Measurements from ENCODE around the gene INF2. TPM values are rescaled to one million over a fixed set of nuclear protein-coding genes. Genes with fewer than 3 reads are reported as not detected.
A peak's percentile ranks its signal among the peaks of the same experiment; 100 is the strongest.

INF2 gene
- total RNA-seq, 3 donors from 2014 or later (not counting 1 experiment from before 2014, with no cell fraction given): 12.7 to 21.9 (median 15.3) TPM

DNA sequence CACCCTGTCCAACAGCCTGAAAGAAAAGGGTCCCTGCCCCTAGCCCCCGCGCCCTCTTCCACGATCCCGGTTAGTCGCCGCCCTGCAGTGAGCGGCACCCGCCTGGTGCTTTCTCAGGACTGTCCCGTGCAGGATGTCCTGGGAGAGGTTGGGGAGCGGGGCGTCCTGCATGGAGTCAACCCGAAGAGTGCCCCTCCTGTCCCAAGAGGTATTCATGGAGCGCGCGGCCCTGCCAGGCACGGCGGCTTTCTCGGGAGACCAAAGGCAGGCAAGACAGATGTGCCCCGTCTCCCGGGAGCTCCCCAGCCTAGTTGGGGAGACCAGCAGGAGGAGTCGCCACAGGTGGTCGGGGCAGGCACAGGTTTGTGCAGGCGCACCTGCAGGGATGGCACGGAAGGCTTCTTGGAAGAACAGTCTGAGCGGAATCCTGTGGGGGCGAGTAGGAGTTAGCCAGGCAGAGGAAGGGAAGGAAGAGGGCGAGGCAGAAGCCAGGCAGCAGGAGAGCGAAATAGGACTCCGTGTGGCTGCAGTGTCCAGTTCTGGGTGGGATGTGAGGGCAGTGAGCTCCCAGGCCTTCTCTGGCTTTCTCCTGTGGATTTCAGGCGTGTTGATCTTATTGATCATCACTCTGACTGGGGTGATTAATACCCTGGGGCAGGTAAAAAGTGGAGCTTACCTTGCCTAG, 64.3 kb downstream of the INF2 start:
- peak overlapping the region; percentile 97 for H3K4me3 Mint-ChIP-seq

DNA sequence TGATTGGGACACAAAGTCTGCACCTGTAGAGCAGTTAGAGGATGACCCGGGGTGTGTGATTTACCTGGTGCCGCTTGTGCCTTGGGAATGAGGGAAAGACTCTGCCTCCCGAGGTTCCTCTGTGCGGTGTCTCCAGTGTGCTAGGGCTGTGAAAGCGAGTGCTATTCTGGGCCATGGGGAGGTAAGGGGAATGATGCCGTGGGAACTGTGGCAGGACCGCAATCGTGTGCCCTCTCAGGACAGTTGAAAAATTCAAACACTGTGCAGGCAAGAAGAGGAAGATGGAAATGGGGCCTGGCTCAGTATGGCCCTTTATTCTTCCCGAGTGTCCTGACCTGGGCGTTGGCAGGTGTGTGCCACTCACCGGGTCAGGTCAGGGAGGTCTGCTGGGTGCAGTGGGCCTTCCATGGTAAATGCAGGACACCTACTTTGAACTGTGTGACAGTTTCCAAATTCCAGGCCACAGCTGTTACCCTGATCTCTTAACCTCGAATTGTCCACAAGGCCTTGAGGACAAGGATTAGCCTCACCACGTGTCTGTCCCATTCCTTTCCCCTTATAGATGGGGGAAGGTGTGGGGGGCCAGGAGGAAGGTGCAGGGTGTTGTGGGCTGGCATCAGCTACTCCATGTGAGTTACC, 64.9 kb downstream of the INF2 start:
- peak overlapping the region; percentile 97 for H3K4me3 Mint-ChIP-seq
- H3K27me3 Mint-ChIP-seq (ENCODE audit: low read depth in 2 of 2): no peaks in the 10 kb centered on the region
- Histone ChIP-seq H3K27ac (ENCODE audit: low read length) (peak overlapping the region; percentile 84), H3K9me3 (ENCODE audit: control insufficient read depth, insufficient read depth, low read length) (no peaks in the 10 kb centered on the region), H3K36me3 (ENCODE audit: control insufficient read depth, insufficient read depth, low read length) (peaks cover 15% of the 10 kb centered on the region), H3K4me3 (ENCODE audit: low read length) (no peak overlapping the region), H3K4me1 (ENCODE audit: control insufficient read depth, insufficient read depth, low read length) (peaks cover 37% of the 10 kb centered on the region), H3K27me3 (ENCODE audit: control insufficient read depth, insufficient read depth, low read length) (no peaks in the 10 kb centered on the region)
- peaks cover 25 to 34% of the 10 kb centered on the region in 2 donors for H3K4me1 Mint-ChIP-seq
- ATAC-seq (no peak), DNase-seq (no peak)
- TF ChIP-seq, protein P1, sequence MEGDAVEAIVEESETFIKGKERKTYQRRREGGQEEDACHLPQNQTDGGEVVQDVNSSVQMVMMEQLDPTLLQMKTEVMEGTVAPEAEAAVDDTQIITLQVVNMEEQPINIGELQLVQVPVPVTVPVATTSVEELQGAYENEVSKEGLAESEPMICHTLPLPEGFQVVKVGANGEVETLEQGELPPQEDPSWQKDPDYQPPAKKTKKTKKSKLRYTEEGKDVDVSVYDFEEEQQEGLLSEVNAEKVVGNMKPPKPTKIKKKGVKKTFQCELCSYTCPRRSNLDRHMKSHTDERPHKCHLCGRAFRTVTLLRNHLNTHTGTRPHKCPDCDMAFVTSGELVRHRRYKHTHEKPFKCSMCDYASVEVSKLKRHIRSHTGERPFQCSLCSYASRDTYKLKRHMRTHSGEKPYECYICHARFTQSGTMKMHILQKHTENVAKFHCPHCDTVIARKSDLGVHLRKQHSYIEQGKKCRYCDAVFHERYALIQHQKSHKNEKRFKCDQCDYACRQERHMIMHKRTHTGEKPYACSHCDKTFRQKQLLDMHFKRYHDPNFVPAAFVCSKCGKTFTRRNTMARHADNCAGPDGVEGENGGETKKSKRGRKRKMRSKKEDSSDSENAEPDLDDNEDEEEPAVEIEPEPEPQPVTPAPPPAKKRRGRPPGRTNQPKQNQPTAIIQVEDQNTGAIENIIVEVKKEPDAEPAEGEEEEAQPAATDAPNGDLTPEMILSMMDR (IDR thresholded peaks at IDR 0.05): no peak
- no peaks in the 10 kb centered on the region for H3K9me3 Mint-ChIP-seq
- 78% methylated on average over 11 of the region's 13 CpGs for WGBS (ENCODE audit: insufficient coverage)
- peak overlapping the region; percentile 90 to 97 for H3K27ac Mint-ChIP-seq
- intact Hi-C loops (cut with micrococcal nuclease): no loop called here
- H3K36me3 Mint-ChIP-seq: no peaks in the 10 kb centered on the region

More for the DNA sequence above, 64.3 kb downstream of the INF2 start:
- H3K9me3 ChIP-seq (ENCODE audit: control insufficient read depth, insufficient read depth, low read length): no peaks in the 10 kb centered on the region
- Mint-ChIP-seq H3K36me3 (no peaks in the 10 kb centered on the region), H3K4me1 (peaks cover 25 to 34% of the 10 kb centered on the region in 2 donors), H3K27ac (peak overlapping the region; percentile 90 to 97), H3K9me3 (no peaks in the 10 kb centered on the region), H3K27me3 (ENCODE audit: low read depth in 2 of 2) (no peaks in the 10 kb centered on the region)
- no peaks in the 10 kb centered on the region for H3K27me3 ChIP-seq (ENCODE audit: control insufficient read depth, insufficient read depth, low read length)
- ATAC-seq: no peak
- intact Hi-C loops (cut with micrococcal nuclease): loop anchor here (1.0 to 2.0 kb wide), 2 partner anchors 29 to 41 kb away; partner anchors contain the start of genes ADSS1 and AKT1
- H3K27ac ChIP-seq (ENCODE audit: low read length): peak overlapping the region; percentile 84
- TF ChIP-seq, protein P1 (IDR thresholded peaks at IDR 0.05): no peak
- peak overlapping the region; percentile 87 for H3K4me3 ChIP-seq (ENCODE audit: low read length)
- peak in 1 of 2 donors; percentile 36 for DNase-seq
- peaks cover 13% of the 10 kb centered on the region for H3K36me3 ChIP-seq (ENCODE audit: control insufficient read depth, insufficient read depth, low read length)
- 3% methylated on average over 30 of the region's 30 CpGs for WGBS (ENCODE audit: insufficient coverage)
- H3K4me1 ChIP-seq (ENCODE audit: control insufficient read depth, insufficient read depth, low read length): peaks cover 37% of the 10 kb centered on the region

DNA sequence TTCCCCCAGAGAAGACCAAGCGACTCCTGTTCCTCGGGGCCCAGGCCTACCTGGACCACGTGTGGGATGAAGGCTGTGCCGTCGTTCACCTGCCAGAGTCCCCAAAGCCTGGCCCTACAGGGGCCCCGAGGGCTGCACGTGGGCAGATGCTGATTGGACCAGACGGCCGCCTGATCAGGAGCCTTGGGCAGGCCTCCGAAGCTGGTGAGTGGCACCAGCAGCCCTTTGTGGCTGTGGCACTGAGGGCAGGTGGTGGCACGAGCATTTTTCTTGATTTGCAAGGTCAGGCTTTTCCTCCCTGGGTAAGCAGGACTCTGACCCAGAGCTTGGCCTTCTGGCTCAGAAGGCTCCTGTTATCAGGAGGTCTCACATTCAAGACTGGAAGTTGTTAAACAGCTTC, 66.2 kb downstream of the INF2 start:
- Histone ChIP-seq H3K27ac (ENCODE audit: low read length) (no peak overlapping the region), H3K4me3 (ENCODE audit: low read length) (no peak overlapping the region), H3K4me1 (ENCODE audit: control insufficient read depth, insufficient read depth, low read length) (peaks cover 37% of the 10 kb centered on the region), H3K36me3 (ENCODE audit: control insufficient read depth, insufficient read depth, low read length) (peaks cover 18% of the 10 kb centered on the region), H3K27me3 (ENCODE audit: control insufficient read depth, insufficient read depth, low read length) (no peaks in the 10 kb centered on the region), H3K9me3 (ENCODE audit: control insufficient read depth, insufficient read depth, low read length) (no peaks in the 10 kb centered on the region)
- H3K27ac Mint-ChIP-seq: no peak overlapping the region
- ATAC-seq (no peak), DNase-seq (no peak)
- intact Hi-C loops (cut with micrococcal nuclease): no loop called here
- WGBS (ENCODE audit: insufficient coverage): 89% methylated on average over 11 of the region's 11 CpGs
- no peaks in the 10 kb centered on the region for H3K9me3 Mint-ChIP-seq
- H3K27me3 Mint-ChIP-seq (ENCODE audit: low read depth in 2 of 2): no peaks in the 10 kb centered on the region
- H3K4me3 Mint-ChIP-seq: no peak overlapping the region
- H3K4me1 Mint-ChIP-seq: peaks cover 25 to 41% of the 10 kb centered on the region in 2 donors
- TF ChIP-seq, protein P1 (IDR thresholded peaks at IDR 0.05): no peak
- H3K36me3 Mint-ChIP-seq: no peaks in the 10 kb centered on the region
